Adrenal gland (tissue), 5 donors: ENCODE data around the gene CEND1.

Experiments
- CTCF ChIP-seq, 6 experiments: fragments of 450-650 bp in 4 of 6; fragments of 200-600 bp in 2 of 6; sonication (generic) in 1 of 6; IDR thresholded peaks; 1 replicate in 5 of 6; 2 replicates in 1 of 6; pipeline versions ENCODE4 v1.5.1 to v1.8.0; 2016 to 2021; ENCODE audit warnings: antibody characterized with exemption in 6 of 6, mild to moderate bottlenecking in 2 of 6, moderate library complexity in 1 of 6
- POLR2A ChIP-seq, 2 donors: fragments of 450-650 bp; IDR thresholded peaks; one replicate each; pipeline ENCODE4 v1.6.1; 2017; ENCODE audit warnings: antibody characterized with exemption in 2 of 2, mild to moderate bottlenecking in 2 of 2, moderate library complexity in 1 of 2
- donor health status: DM: no; HTN: no; CAD: no.

- no peak for TF ChIP-seq CTCF (IDR thresholded peaks at IDR 0.05)
- TF ChIP-seq POLR2A (IDR thresholded peaks at IDR 0.05) = no peak
Measured at GRCh38 chr11:745428-745827, 44.5 kb downstream of the CEND1 start.
